Vagina (tissue), 2 donors: Measurements from ENCODE around the gene NUP210. TPM values are rescaled to one million over a fixed set of nuclear protein-coding genes. Genes with fewer than 3 reads are reported as not detected.

Experiments
- DNase-seq, 2 donors: peaks; one replicate each; pipeline ENCODE4 v3.0.0-alpha.2; 2017; ENCODE audit errors: extremely low spot score in 2 of 2
- H3K27ac ChIP-seq: fragments of 200-600 bp; sonication (generic); one replicate; pipeline ENCODE4 v1.5.1; 2019
- H3K27me3 ChIP-seq: fragments of 200-600 bp; sonication (generic); one replicate; pipeline ENCODE4 v1.5.1; 2019
- H3K36me3 ChIP-seq, 2 donors: fragments of 200-600 bp; sonication (generic); one replicate each; pipeline ENCODE4 v1.5.1; 2017 to 2019
- H3K4me1 ChIP-seq: fragments of 200-600 bp; sonication (generic); one replicate; pipeline ENCODE4 v1.5.1; 2019
- H3K4me3 ChIP-seq, 2 donors: fragments of 200-600 bp; sonication (generic); 1 replicate in 1 of 2; 2 replicates in 1 of 2; pipeline ENCODE4 v1.5.1; 2016 to 2019
- H3K9me3 ChIP-seq: fragments of 200-600 bp; sonication (generic); one replicate; pipeline ENCODE4 v1.5.1; 2019
- CTCF ChIP-seq, 3 experiments: fragments of 450-650 bp in 2 of 3; fragments of 200-600 bp in 1 of 3; sonication (generic) in 1 of 3; IDR thresholded peaks; one replicate each; pipeline ENCODE4 v1.5.1; 2017 to 2019; ENCODE audit warnings: antibody characterized with exemption in 3 of 3, mild to moderate bottlenecking in 2 of 3, moderate library complexity in 2 of 3
- POLR2A ChIP-seq, 2 donors: fragments of 450-650 bp; IDR thresholded peaks; one replicate each; pipeline ENCODE4 v1.6.1; 2017; ENCODE audit warnings: antibody characterized with exemption in 2 of 2, mild to moderate bottlenecking in 2 of 2, moderate library complexity in 2 of 2
- POLR2AphosphoS5 ChIP-seq, 2 donors: sonication (generic); formaldehyde crosslinking; IDR thresholded peaks; one replicate each; pipeline ENCODE4 v1.9.0; 2017; ENCODE audit warnings: antibody characterized with exemption in 2 of 2, mild to moderate bottlenecking in 2 of 2, low read depth in 1 of 2; ENCODE audit not compliant: insufficient read depth in 1 of 2
- intact Hi-C: fragments of 100-400 bp; cut with DNase I; formaldehyde crosslinking; loops from one replicate; pipeline ENCODE4 v1.15.1; 2023
- total RNA-seq: library from RNA; depleted of rRNA; stranded (reverse); fragments of >200 nt; gene quantifications from one replicate; pipeline ENCODE4 v1.2.3, GENCODE V29; 2016

The NUP210 gene
- total RNA-seq, 1 donor from 2014 or later, result 10.1 TPM

- no peak for TF ChIP-seq CTCF (IDR thresholded peaks at IDR 0.05)
- no peak for TF ChIP-seq POLR2A (IDR thresholded peaks at IDR 0.05)
- Histone ChIP-seq H3K27me3 (no peaks in the 10 kb centered on the region), H3K36me3 (no peaks in the 10 kb centered on the region), H3K9me3 (no peaks in the 10 kb centered on the region), H3K4me1 (no peaks in the 10 kb centered on the region), H3K4me3 (no peak overlapping the region), H3K27ac (no peak overlapping the region)
- DNase-seq, result no peak
- intact Hi-C loops, result no loop called here
Observed at GRCh38 chr3:13367728-13368127, 52.4 kb downstream of the NUP210 start.

GRCh38 chr3:13365390-13366379 lies 54.4 kb downstream of the NUP210 start:
- no peak for TF ChIP-seq POLR2AphosphoS5 (IDR thresholded peaks at IDR 0.05; ENCODE audit: insufficient read depth in 1 of 2, low read depth in 1 of 2)
- no peak for TF ChIP-seq POLR2A (IDR thresholded peaks at IDR 0.05)
- no peak for TF ChIP-seq CTCF (IDR thresholded peaks at IDR 0.05)
- H3K27me3 ChIP-seq, result no peaks in the 10 kb centered on the region
- H3K9me3 ChIP-seq, result no peaks in the 10 kb centered on the region
- H3K4me1 ChIP-seq, result no peaks in the 10 kb centered on the region
- no peak overlapping the region for H3K27ac ChIP-seq
- intact Hi-C loops, result no loop called here
- H3K36me3 ChIP-seq, result no peaks in the 10 kb centered on the region
- no peak overlapping the region for H3K4me3 ChIP-seq
- DNase-seq, result no peak

GRCh38 chr3:13364602-13365271 lies 55.4 kb downstream of the NUP210 start:
- H3K4me1 ChIP-seq, result no peaks in the 10 kb centered on the region
- TF ChIP-seq CTCF (IDR thresholded peaks at IDR 0.05) (no peak), POLR2AphosphoS5 (IDR thresholded peaks at IDR 0.05; ENCODE audit: insufficient read depth in 1 of 2, low read depth in 1 of 2) (no peak), POLR2A (IDR thresholded peaks at IDR 0.05) (no peak)
- intact Hi-C loops, result no loop called here
- H3K9me3 ChIP-seq, result no peaks in the 10 kb centered on the region
- H3K27me3 ChIP-seq, result no peaks in the 10 kb centered on the region
- DNase-seq, result no peak
- H3K36me3 ChIP-seq, result no peaks in the 10 kb centered on the region
- H3K4me3 ChIP-seq, result no peak overlapping the region
- H3K27ac ChIP-seq, result no peak overlapping the region

GRCh38 chr3:13362551-13362950 lies 57.6 kb downstream of the NUP210 start:
- TF ChIP-seq POLR2AphosphoS5 (IDR thresholded peaks at IDR 0.05; ENCODE audit: insufficient read depth in 1 of 2, low read depth in 1 of 2) (no peak), POLR2A (IDR thresholded peaks at IDR 0.05) (no peak), CTCF (IDR thresholded peaks at IDR 0.05) (no peak)
- H3K4me1 ChIP-seq, result no peaks in the 10 kb centered on the region
- no peak overlapping the region for H3K4me3 ChIP-seq
- no peak for DNase-seq
- no peaks in the 10 kb centered on the region for H3K9me3 ChIP-seq
- no peaks in the 10 kb centered on the region for H3K36me3 ChIP-seq
- no peaks in the 10 kb centered on the region for H3K27me3 ChIP-seq
- intact Hi-C loops, result no loop called here
- no peak overlapping the region for H3K27ac ChIP-seq

- Histone ChIP-seq H3K36me3 (no peaks in the 10 kb centered on the region), H3K9me3 (no peaks in the 10 kb centered on the region), H3K27ac (no peak overlapping the region), H3K4me1 (no peaks in the 10 kb centered on the region), H3K4me3 (no peak overlapping the region), H3K27me3 (no peaks in the 10 kb centered on the region)
- TF ChIP-seq POLR2A (IDR thresholded peaks at IDR 0.05) (no peak), POLR2AphosphoS5 (IDR thresholded peaks at IDR 0.05; ENCODE audit: insufficient read depth in 1 of 2, low read depth in 1 of 2) (no peak), CTCF (IDR thresholded peaks at IDR 0.05) (no peak)
- DNase-seq, result no peak
- intact Hi-C loops, result no loop called here
Observed at GRCh38 chr3:13359916-13360315, 60.2 kb downstream of the NUP210 start.
